Activated CD4-positive, alpha-beta T cell treated with anti-CD3 and anti-CD28 coated beads, Interleukin-10, Interleukin-2, amounts not matched to agents 100 ng/mL and 50 ng/mL, durations not matched to agents 16 hours and 8 hours (primary cell): ENCODE data around the gene CPAMD8.
"Not testable (repeated sequence)": the region's sequence is repeated elsewhere in the genome, so short reads cannot be mapped to it uniquely, and the experiment has no call there.

Experiments used
- DNase-seq: peaks from one replicate; pipeline ENCODE4 v3.0.0-alpha.2; 2020

The CPAMD8 gene

DNA sequence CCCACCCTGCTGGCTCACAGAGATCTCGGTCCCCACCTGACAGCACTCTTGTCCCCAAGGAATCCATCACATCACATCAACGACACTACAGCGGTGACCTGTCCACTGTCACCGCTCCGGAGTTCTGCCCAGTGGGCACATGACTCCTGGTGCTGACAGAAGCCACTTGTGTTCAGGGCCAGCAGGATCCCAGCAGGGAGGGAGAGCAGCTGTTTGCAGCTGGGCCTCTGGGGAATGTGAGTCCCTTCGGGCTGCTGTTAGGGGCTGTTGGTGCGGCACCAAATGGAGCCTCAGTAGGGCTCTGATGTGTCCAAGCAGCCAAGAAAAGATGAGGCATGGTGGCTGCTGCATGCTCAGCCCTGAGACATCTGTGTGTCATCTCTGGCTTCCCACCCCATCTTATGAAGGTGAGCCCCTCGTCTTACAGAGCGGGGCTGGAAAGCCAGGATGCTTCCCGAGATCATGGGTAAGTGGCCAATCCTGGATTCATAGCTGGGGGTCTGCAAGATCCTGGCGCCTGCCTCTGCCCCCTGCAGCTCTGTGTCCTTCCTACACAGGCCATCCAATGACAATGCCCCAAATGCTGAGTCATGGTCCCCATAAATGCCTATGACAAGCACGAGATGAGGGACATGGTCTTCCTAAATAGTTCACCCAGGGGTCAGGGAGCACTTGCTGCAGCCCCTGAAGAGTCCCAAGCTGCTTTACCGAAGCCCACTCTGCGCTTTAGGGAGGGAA lies 81.8 kb downstream of the CPAMD8 start:
- DNase-seq = no peak

DNA sequence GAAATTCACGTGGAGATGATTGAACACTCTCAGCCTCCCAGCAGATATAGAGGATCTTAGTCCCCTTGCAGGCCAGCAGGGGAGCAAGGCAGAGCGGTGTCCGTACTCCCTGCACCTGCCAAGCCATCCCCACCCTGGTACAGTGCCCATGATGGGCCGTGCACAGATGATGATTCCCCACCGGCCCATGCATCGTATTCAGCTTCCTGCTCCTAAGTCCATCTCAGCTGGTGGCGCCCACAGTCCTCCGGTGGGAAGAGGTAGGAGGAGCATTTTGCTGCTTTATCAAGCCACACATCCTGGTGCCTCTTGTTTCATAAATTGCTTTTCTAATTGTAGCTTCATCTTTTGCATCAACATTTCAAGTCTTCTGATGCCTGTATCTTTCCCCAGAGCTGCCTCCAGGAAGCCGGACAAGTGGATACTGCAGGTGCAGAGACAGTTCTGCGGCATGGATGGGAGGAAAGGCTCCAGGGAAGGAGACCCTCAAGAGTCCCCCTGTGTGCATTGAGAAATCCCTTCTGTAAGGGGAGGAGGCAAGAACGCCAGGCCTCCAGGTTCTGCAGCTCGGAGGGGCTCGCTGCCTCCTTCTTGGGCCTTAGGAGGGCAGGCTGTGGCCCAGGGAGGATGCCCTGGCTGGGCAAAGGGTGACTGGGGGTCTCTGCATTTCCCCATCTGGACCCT lies 82.5 kb downstream of the CPAMD8 start:
- no peak for DNase-seq

DNA sequence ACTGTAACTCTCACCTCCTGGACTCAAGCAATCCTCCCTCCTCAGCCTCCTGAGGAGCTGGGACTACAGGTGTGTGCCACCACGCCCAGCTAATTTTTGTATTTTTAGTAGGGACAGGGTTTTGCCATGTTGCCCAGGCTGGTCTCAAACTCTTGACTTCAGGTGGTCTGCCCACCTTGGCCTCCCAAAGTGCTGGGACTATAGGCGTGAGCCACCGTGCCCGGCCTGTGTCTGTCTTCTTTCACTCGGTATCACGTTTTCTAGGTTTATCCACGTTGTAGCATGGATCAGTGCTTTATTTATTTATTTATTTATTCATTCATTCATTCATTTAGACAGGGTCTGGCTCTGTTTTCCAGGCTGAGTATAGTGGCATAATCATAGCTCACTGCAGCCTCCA lies 83.5 kb downstream of the CPAMD8 start:
- DNase-seq = not testable (repeated sequence)

DNA sequence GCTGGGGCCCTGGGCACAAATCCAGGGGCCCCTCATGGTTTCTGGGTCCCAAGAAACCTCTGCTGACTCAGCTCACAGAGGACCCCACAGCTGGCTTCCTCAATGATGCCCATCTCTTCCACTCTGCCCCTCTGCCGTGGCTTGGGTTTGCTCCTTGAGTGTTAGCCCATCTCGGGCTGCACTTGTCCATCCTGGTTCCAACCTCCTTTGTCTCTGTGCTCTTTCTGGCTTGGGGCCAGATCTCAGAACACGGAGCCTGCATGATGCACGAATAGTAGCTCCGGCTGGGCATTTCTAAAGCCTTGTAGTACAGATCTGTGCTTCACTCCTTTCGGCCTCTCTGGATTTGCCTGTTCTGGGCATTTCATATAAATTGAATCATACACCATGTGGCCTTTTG lies 84.0 kb downstream of the CPAMD8 start:
- no peak for DNase-seq

DNA sequence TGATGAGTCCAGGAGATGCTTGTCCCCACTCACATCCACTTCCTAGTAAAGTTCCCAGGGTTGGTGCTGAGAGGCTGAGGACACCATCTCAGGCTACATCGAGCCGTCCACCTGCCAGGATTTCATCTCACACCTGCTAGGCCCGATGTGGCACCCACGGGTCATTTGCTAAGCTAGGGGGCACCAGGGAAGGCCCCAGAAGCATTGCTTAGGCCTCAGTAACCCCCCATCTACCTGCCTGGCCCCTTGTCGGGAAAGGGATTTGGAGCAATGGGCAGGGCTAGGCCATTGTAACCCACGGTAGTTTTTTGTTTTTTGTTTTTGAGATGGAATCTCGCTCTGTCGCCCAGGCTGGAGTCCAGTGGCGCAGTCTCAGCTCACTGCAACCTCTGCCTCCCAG lies 86.0 kb downstream of the CPAMD8 start:
- no peak for DNase-seq

DNA sequence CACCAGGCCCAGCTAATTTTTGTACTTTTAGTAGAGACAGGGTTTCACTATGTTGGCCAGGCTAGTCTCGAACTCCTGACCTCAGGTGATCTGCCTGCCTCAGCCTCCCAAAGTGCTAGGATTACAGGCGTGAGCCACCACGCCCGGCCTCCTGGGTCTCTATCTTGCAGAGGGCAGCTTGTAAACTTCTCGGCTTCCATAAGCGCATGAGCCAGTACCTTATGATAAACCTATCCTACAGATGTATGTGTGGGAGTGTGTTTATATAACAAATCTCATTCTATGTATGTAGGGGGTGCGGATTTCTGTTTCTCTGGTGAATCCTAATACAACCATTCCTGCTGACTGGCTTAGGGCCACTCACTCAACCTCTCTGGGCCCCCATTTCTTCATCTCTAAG lies 86.5 kb downstream of the CPAMD8 start:
- DNase-seq = not testable (repeated sequence)

DNA sequence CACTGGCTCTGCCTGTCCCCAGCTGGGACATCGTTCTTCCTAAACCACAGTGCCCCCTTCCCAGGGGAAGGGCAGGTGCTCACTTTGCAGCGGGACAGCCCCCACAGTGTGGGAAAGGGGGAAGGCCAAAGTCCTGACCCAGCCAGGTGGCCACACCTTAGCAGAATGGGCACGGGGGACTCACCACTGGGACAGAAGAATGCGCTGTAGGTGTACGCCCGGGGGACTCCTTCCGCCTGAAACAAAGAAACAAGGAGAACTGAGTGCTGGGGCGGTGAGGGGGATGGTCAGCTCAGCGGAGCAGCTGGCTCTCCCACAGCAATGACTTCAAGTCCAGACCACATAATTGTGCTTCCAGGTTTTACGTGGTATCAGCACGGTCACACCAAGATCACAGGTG lies 88.4 kb downstream of the CPAMD8 start:
- no peak for DNase-seq

DNA sequence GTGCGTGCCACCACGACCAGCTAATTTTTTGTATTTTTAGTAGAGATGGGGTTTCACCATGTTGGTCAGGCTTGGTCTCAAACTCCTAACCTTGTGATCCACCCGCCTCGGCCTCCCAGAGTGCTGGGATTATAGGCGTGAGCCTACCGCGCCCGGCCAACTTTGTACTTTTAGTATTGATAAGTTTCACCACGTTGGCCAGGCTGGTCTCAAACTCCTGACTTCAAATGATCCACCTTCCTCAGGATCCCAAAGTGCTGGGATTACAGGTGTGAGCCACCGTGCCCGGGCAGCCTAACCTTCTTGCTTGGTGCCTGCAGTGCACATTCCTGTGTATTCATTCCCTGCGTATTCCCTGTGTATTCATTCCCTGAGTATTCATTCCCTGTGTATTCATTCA lies 88.8 kb downstream of the CPAMD8 start:
- DNase-seq = not testable (repeated sequence)

DNA sequence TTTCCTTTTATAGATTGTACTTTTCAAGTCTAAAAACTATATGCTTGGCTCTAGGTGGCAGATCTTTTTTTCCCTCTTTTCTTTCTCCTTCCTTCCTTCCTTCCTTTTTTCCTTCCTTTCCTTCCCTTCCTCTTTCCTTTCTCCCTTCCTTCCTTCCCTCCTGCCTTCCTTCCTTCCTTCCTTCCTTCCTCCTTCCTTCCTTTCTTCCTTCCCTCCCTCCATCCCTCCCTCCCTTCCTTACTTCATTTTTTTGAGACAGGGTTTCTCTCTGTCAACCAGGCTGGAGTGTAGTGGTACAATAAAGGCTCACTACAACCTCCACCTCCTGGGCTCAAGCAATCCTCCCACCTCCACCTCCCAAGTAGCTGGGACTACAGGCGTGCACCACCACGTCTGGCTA lies 89.7 kb downstream of the CPAMD8 start:
- no peak for DNase-seq

DNA sequence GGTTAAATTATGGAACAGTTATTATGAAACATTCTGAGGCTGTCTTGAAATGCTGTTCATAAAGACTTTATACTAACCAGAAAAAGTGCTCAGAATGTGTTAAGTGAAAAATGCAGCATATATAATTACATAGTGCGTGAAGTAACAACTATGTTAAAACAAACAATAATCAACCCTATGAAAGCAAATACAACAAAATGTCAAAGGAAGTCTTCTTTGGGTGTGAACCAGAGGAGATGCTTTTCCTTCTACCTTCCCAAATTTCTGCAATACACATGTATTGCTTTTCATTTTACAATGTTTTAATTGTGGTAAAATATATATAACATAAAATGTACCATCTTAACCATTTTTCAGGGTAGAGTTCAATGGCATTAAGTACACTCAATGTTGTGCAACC lies 92.1 kb downstream of the CPAMD8 start:
- DNase-seq = no peak

DNA sequence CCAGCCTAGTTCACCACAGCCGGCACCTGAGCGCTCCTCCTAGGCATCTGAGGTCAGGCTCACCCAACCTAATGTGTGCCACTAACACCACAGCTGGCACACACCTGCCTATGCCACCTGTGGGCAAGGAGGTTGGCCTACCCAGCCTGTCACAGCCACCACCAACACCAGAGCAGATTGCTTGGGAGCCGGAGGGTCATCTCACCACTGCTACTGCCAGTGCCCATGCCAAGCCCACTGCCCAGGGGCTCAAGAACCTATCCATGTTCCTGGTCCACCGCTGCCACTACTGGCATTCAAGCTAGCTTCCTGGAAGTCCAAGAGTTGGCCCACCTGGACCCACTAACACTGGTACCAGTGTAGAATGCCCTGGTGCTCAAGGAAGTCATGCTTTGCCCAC lies 95.3 kb downstream of the CPAMD8 start:
- DNase-seq = no peak

DNA sequence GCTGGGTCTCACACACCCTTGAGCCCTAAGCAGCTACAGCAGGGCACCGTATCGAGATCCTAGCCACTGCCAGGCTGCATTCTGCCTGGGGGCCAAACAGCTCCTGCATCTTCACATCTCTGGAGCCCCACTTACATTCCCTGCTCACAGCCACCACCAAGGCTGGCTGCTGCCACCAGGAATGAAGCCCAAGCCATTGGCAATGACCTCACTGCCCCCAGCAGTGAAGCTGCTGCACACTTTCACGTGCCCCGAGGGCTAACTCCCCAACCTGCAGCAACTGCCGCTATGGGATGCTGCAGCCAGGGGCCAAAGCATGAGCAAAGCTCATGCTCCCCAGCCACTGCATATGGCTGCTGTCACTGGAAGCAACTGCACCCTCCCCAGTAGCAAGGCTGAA lies 95.9 kb downstream of the CPAMD8 start:
- no peak for DNase-seq

DNA sequence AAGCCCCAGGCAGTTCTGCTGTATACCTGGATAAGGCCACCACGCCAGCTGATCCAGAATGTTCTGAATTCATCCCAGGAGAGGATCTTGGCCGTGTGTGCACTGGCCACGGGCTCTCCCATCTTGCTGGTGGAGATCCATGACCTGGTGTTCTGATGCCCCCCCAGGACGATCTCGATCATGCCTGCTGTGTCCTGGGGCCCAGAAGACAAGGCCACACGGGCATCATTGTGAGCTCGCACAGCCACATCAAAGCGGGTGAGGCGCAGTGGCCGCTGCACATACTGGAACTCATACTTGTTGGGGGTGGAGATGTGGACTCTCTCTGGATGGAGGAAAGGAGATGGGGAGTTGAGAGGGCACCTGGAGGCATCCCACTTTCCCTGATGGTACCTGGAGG lies 97.7 kb downstream of the CPAMD8 start:
- DNase-seq = no peak

DNA sequence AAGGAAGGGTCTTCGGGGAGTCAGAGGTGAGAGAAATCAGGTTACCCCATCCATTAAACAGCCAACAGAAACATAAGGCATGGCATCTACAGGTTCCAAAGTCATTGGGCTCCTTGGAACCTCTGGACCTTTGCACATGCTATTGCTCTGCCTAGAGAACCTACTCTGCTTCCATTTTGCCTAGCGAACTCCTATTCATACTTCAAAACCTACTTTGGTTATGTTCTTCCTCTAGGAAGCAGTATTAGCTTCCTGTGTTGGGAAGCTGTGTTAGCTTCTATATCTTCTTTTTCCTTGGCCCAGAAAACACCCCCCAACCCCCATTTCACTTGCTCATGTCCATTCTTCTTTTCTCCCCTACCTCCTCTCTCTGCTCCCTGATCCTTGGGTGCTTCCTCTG lies 98.3 kb downstream of the CPAMD8 start:
- no peak for DNase-seq

DNA sequence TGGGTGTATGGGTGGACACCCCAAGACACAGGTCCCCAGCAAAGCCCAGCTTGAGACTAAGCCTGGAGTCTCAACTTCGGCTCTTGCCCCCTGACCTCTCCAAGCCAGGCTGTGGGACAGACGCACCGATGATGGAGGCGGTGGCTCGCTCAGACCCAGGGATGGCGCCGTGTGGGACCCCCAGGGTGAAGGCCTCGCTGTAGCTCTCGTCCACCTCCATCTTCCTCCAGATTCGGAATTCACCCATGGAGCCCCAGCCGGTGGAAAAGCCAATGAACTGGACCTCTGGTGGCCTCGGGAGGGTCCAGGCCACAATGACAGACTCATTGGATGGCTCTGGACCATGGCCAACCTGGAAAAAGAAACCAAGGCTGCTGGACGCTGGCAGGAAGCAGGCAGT lies 98.7 kb downstream of the CPAMD8 start:
- no peak for DNase-seq

DNA sequence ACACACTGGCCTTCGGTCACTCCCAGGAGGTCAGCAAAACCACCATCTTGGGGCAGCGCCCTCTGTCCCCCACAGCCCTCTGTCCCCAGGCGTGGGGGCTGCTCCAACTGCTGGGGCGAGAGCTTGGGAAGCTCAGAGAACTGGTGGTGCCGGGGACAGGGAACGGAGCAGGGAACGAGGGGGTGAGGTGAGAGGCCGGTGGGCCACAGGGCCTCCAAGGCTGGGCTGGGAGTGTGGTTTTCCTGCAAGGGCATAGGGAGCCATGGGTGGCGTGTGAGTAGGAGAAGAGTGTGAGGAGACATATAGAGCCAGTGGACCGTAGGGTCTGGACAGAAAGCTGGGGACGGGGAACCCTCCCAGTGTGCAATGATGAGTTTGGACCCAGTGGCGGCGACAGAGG lies 103.7 kb downstream of the CPAMD8 start:
- no peak for DNase-seq

DNA sequence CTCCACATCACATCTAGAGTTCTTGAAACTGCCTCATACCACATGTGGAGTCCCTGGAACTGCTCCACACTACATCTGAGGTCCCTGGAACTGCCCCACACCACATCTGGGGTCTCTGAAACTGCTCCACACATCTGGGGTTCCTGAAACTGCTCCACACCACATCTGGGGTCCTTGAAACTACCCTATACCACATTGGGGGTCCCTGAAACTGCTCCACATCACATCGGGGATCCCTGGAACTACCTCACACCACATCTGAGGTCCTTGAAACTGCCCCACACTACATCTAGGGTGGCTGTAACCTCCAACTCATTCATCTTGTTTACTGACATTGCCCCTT lies 104.0 kb downstream of the CPAMD8 start:
- no peak for DNase-seq

DNA sequence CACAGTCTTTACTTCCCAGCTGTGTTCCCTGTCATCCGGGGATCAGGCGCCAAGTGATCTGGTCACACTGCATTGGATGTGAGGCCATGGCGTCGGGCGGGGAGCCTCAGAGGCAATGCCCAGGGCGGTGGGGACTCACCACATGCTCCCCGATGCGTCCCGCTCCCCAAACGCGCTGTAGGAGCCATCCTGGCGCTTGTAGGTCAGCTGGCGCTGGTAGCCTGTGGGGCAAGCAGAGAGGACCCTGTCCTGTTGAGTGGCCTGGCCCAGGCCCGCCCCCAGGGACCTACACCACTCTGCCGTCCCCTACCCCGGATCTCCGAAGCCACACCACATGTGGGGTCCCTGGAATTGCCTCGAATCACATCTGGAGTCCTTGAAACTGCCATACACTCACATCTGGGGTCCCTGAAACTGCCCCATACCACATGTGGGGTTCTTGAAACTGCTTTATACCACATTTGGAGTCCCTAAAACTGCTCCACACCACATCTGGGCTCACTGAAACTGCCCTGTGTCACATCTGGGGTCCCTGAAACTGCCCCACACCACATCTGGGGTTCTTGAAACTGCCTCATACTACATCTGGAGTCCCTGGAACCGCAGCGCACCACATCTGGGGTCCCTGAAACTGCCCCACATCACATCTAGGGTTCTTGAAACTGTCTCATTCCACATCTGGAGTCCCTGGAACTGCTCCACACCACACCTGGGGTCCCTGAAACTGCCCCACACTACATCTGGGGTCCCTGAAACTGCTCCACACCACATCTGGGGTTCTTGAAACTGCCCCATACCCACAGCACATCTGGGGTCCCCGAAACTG lies 104.6 kb downstream of the CPAMD8 start:
- DNase-seq = no peak

DNA sequence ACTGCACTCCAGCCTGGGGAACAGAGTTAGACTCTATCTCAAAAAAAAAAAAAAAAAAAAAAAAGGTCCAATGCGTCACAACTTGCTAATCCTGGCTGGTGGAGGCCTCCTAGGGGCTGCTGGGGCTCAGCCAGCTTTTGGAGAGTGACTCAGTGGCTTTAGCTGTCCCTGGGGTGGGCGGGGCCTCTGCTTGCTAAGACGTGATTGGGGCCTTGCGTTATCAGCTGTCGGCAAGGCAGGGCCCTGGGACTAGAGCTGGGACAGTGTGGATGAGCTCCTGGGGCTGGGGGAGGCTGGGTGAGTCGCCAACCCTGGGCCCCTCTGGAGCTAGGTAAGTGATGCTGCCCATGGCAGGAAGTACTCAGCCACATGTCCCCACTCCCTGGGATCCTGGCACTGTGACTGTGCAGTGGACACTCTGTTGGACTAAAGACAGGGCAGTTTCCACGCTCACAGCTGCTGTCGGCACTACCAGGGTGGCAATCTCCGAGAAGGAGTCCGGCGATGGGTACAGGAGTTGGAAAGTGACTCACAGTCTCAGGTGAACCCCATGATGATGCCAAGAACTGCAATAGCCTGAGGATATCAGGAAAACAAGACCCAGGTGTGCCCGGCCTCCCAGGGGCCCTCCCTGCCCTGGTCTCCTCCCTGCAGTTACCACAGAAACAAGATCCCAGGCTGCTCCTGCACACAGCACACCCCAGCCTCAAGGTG lies 105.6 kb downstream of the CPAMD8 start:
- DNase-seq = no peak

DNA sequence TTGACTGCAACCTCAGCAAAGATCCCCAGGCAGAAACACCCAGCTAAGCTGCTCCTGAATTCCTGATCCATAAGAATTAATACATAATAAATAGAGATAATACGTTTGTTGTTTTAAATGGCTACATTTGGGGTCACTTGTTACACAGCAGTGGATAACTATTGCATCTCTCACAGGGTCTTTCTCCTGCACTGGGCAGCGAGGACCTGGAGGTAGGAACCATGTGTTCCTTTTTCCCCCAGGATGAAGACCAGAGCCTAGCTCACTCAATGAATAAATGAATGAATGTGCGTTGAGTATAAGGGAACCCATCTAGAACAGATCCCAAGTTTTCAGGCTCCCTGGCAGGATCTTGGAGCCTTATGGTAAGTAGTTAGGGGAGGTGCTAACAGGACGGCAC lies 107.1 kb downstream of the CPAMD8 start:
- no peak for DNase-seq

DNA sequence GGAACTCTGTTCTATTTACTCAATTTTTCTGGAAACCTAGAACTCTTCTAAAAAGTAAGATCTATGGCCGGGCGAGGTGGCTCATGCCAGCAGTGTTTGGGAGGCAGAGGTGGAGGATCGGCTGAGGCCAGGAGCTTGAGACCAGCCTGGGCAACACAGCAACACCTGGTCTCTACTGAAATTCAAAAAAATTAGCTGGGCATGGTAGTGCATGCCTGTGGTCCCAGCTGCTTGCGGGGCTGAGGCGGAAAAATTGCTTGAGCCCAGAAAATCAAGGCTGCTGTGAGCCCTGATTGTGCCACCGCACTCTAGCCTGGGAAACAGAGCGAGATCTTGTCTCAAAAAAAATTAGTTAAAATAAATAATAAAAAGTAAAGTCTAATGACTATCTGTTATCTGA lies 109.2 kb downstream of the CPAMD8 start:
- DNase-seq = no peak

DNA sequence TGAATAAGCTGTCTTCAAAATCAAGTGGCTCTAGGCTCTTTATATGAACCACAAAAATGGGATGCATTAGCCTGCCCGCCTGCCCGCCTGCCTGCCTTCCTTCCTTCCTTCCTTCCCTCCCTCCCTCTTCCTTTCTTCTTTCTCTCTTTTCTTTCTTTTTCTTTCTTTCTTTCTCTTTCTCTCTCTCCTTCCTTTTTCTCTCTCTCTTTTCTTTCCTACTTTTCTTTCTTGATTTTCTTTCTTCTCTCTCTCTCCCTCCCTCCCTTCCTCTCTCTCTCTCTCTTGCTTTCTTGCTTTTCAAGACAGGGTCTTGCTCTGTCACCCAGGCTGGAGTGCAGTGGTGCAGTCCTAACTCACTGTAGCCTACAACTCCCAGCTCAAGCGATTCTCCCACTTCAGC lies 110.9 kb downstream of the CPAMD8 start:
- DNase-seq = no peak

DNA sequence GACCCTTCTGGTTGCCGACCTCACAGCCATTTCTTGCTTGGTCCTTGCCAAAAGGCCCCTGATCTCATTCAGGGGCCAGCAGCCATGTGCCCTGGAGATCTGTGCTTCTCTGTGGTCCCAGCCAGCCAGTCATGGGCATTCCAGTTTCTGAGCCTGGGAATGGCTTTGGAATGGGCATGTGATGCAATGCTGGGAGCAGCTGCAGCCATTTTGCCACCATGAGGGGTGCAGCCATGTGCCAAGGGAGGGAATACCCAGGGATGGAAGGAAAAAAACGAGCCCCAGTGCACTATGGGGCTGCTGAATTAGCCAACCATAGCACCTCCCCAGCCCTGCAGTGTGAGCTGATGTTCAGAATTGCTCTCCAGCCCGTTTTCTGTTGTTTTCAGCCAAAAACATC lies 111.5 kb downstream of the CPAMD8 start:
- no peak for DNase-seq

DNA sequence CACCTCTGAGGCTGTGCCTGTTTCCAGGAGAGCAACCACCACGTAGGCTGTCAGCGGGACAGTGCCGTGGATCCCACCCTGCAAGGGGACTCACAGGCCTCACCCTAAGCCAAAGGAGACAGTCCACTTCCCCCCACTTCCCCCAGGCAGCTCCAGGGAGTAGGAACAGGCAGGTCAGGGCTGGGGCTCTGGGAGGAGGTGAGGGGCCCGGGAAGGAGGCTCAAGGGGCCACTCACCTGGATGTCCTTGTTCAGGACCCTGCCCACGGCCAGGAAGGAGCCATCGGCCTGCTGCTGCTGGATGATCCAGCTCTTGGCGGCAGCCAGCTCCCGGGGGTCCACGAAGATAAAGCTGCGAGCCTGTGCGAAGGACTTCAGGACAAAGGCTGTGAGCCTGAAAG lies 112.2 kb downstream of the CPAMD8 start:
- DNase-seq = no peak
